Thoracic aorta (tissue), 2 donors: ENCODE results near the gene SLITRK3. TPM values are rescaled to one million over a fixed set of nuclear protein-coding genes. Genes with fewer than 3 reads are reported as not detected.
A peak's percentile ranks its signal among the peaks of the same experiment; 100 is the strongest.

Experiments
- ATAC-seq: fragments of 150-250 bp; one replicate; pipeline ENCODE4 v1.8.0; 2017; ENCODE audit warnings: low read depth; ENCODE audit not compliant: insufficient number of reproducible peaks, low FRiP score
- DNase-seq: peaks from one replicate; pipeline ENCODE4 v3.0.0-alpha.2; 2020; ENCODE audit warnings: low spot score
- H3K27ac ChIP-seq, 2 donors: fragments of 200-600 bp; sonication (generic); 1 replicate in 1 of 2; 2 replicates in 1 of 2; pipeline ENCODE4 v1.5.1; 2016; ENCODE audit warnings: mild to moderate bottlenecking in 2 of 2, moderate library complexity in 2 of 2
- H3K27me3 ChIP-seq: fragments of 200-600 bp; sonication (generic); replicated peaks from 2 replicates; pipeline ENCODE4 v1.6.0; 2016; ENCODE audit warnings: mild to moderate bottlenecking; ENCODE audit not compliant: insufficient read depth
- H3K36me3 ChIP-seq: fragments of 200-600 bp; sonication (generic); one replicate; pipeline ENCODE4 v1.5.1; 2016
- H3K4me1 ChIP-seq, 2 donors: fragments of 200-600 bp; sonication (generic); 1 replicate in 1 of 2; 2 replicates in 1 of 2; pipeline versions ENCODE4 v1.5.1 to v1.6.0; 2016; ENCODE audit warnings: low read depth in 2 of 2, mild to moderate bottlenecking in 1 of 2; ENCODE audit not compliant: control insufficient read depth in 1 of 2
- H3K4me3 ChIP-seq: fragments of 200-600 bp; sonication (generic); 2 replicates; pipeline ENCODE4 v1.5.1; 2016; ENCODE audit warnings: mild to moderate bottlenecking
- H3K9me3 ChIP-seq: fragments of 200-600 bp; sonication (generic); 2 replicates; pipeline ENCODE4 v1.5.1; 2016
- total RNA-seq, 2 donors: library from RNA; depleted of rRNA; stranded (reverse); fragments of >200 nt; gene quantifications; one replicate each; pipeline versions ENCODE4 v1.1.0 to v1.2.3, GENCODE V29; 2016
- TF ChIP-seq, protein P1 (sequence below): fragments of 200-600 bp; sonication (generic); IDR thresholded peaks from one replicate; pipeline ENCODE4 v1.5.1; 2019; ENCODE audit warnings: antibody characterized with exemption

Gene SLITRK3
- total RNA-seq, 2 donors from 2014 or later, result 0.14 TPM; not detected in 1

DNA sequence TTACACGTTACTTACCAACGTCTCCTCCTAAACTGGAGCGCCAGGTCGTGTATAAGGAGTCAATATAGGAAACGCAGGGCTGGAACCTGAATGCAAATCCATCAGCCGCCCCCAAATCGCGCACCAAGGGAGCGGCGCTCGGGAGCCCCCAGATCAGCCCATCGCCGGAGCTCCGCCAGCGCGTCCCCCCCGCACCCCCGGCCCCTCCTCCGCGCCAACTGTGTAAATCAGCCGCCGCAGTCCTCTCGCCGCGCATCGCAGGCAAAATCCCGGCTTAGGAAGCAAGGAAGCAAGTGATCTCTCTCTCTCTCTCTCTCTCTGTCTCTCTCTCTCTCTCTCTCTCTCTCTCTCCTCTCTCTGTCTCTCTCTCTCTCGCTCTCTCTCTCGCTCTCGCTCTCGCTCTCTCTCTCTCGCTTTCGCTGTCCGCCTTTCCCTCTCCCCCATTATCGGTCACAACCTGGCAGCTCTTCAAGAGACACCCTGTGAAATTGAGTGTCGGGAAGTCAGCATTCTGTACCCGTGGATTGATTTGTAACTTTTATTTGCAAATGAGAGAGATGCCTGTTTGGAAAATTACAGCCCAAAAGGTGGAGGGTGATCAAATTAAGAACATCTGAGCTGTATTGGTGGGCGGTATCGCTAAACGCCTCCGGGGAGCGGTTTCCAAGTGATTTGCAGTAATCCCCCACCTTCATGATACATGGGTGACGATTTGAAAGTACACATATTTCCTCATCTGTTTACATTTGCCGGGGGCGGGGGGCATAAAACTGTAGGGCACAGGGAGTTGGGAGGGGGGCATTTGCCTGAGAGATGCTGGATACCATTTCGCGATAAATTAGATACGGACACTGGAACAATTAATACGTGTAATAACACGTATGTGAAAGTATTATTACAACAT is 645 bp upstream of the SLITRK3 start:
- H3K27ac ChIP-seq, result no peak overlapping the region
- peaks cover 16% of the 10 kb centered on the region for H3K27me3 ChIP-seq
- no peaks in the 10 kb centered on the region for H3K9me3 ChIP-seq
- H3K4me3 ChIP-seq, result peak overlapping the region; percentile 66
- DNase-seq (no peak), ATAC-seq (no peak)
- peaks cover 11 to 36% of the 10 kb centered on the region in 2 donors for H3K4me1 ChIP-seq
- TF ChIP-seq, protein P1, sequence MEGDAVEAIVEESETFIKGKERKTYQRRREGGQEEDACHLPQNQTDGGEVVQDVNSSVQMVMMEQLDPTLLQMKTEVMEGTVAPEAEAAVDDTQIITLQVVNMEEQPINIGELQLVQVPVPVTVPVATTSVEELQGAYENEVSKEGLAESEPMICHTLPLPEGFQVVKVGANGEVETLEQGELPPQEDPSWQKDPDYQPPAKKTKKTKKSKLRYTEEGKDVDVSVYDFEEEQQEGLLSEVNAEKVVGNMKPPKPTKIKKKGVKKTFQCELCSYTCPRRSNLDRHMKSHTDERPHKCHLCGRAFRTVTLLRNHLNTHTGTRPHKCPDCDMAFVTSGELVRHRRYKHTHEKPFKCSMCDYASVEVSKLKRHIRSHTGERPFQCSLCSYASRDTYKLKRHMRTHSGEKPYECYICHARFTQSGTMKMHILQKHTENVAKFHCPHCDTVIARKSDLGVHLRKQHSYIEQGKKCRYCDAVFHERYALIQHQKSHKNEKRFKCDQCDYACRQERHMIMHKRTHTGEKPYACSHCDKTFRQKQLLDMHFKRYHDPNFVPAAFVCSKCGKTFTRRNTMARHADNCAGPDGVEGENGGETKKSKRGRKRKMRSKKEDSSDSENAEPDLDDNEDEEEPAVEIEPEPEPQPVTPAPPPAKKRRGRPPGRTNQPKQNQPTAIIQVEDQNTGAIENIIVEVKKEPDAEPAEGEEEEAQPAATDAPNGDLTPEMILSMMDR, result no peak
- H3K36me3 ChIP-seq, result no peaks in the 10 kb centered on the region

DNA sequence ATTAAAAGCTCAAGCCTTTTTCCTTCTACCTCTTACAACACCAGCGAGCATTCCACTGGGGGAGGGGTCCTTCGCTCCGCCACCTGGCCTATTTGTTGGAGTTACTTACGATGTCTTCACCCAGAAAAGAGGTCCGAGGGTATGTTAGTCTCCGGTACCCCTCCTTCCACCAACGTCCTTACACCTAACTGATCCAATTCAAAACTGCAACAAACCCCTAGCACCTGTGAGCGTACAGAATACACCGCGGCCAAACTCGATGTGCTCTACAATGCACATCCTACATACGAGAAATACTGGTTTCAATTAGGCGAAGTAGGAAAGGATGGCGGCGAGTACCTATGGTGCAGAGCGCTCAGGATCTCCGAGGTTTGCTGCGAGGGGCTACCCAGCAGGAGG is 944 bp downstream of the SLITRK3 start:
- H3K27me3 ChIP-seq, result peaks cover 16% of the 10 kb centered on the region
- H3K9me3 ChIP-seq, result no peaks in the 10 kb centered on the region
- H3K4me1 ChIP-seq, result peaks cover 11 to 36% of the 10 kb centered on the region in 2 donors
- H3K4me3 ChIP-seq, result peak overlapping the region; percentile 66
- ATAC-seq, result no peak
- no peak overlapping the region for H3K27ac ChIP-seq
- H3K36me3 ChIP-seq, result no peaks in the 10 kb centered on the region
- TF ChIP-seq, protein P1, result no peak
- no peak for DNase-seq

DNA sequence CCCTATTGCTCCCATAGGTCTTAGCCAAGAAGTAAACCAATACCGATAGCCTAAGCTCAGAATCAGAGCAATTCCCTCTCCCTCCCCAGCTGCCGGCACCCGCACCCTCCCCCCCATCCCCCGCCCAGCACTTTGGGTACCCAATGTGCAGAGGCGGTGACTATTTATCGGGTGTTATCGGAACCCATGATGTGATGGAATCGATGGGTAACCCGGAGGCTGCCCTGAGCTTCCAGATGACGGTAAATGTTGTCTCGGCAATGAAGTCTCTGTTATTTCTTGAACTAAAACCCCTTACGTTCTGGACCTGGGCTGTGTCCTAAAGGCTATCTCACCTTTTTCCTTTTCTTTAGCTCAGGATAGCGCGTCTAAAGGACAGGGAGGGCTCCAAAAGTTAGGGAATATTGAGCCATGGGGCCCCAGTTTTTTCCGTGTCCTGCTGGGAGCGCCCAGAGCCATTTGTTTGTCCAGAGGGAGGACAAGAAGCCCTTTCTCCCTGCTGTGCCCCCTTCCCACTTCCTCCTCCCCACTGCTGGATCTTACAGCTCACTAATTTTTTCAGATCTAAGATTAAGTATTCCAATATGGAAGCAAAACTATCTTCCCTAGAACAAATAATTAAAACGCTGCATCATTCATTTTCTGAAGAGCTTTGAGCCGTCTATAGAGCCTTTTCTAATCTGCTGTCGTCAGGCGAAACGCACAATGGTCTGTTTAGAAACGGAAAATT is 1.5 kb downstream of the SLITRK3 start:
- H3K27me3 ChIP-seq, result peaks cover 16% of the 10 kb centered on the region
- TF ChIP-seq, protein P1, result no peak
- DNase-seq (no peak), ATAC-seq (no peak)
- peaks cover 11 to 36% of the 10 kb centered on the region in 2 donors for H3K4me1 ChIP-seq
- H3K4me3 ChIP-seq, result peak overlapping the region; percentile 66
- H3K27ac ChIP-seq, result no peak overlapping the region
- H3K36me3 ChIP-seq, result no peaks in the 10 kb centered on the region
- no peaks in the 10 kb centered on the region for H3K9me3 ChIP-seq

DNA sequence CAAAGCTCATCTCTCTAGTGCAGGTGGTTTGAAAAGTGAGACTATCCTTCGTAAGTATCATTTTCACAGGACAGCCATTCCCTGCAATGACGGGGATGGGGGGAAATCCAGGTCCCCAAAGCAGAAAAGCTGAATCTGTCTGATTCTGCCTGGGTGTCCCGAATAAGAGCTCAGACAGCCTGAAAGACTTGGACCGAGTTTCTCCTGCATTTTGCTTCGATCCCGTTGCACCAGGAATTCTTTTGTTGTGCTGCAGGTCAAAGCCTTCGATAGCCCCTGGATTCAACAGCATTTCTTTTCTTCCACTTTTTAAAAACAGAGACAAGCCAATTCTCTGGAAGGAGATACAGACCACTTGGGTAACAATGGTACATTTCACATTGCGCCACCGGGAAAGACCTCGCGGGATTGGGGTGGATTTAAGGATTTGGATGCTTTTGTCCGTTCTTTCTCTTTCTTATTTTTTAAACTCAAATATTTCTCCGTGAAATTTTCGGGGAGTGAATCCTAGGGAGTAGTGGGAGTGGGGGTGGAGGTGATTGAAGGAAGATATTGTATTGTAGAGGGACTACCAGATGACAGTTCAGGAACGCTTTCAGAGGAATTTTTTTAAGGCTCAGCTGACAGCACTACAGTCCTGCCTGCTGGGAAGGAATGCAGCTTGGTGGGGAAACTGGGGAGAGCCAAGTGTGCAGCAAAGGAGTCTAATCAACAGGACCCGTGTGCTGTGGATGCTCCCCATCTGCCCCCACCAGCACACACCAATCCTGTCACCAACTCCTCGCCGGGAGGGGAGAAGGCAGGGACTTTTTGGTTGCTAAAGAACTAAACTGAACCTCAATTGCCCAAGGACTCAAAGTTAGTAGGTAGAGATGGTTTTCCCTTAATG is 2.6 kb downstream of the SLITRK3 start:
- peak overlapping the region; percentile 15 for H3K4me3 ChIP-seq
- peaks cover 11 to 36% of the 10 kb centered on the region in 2 donors for H3K4me1 ChIP-seq
- TF ChIP-seq, protein P1, result no peak
- ATAC-seq, result no peak
- H3K36me3 ChIP-seq, result no peaks in the 10 kb centered on the region
- DNase-seq, result no peak
- no peaks in the 10 kb centered on the region for H3K9me3 ChIP-seq
- H3K27me3 ChIP-seq, result peaks cover 13% of the 10 kb centered on the region
- H3K27ac ChIP-seq, result no peak overlapping the region
